ENCODE measurements around the gene HMX3. TPM values are rescaled to one million over a fixed set of nuclear protein-coding genes. Genes with fewer than 3 reads are reported as not detected.

HMX3 gene
- total RNA-seq, 6 experiments from 2014 or later = not detected

GRCh38 chr10:123093489-123093888 is 42.3 kb upstream of the HMX3 start:
- Mint-ChIP-seq H3K9me3 (no peaks in the 10 kb centered on the region; the same call in 1 of the 2 replicates), H3K4me1 (ENCODE audit: low read depth) (no peaks in the 10 kb centered on the region), H3K27ac (no peak overlapping the region), H3K36me3 (ENCODE audit: low read depth) (no peaks in the 10 kb centered on the region), H3K4me3 (no peak overlapping the region), H3K27me3 (ENCODE audit: insufficient read depth) (peaks cover 3% of the 10 kb centered on the region)
- no peak for TF ChIP-seq CTCF (IDR thresholded peaks at IDR 0.05)
- no peak for DNase-seq

GRCh38 chr10:123096452-123096851 is 39.3 kb upstream of the HMX3 start:
- H3K4me3 Mint-ChIP-seq = no peak overlapping the region
- H3K36me3 Mint-ChIP-seq (ENCODE audit: low read depth) = no peaks in the 10 kb centered on the region
- H3K4me1 Mint-ChIP-seq (ENCODE audit: low read depth) = no peaks in the 10 kb centered on the region
- H3K27ac Mint-ChIP-seq = no peak overlapping the region
- DNase-seq = no peak
- H3K27me3 Mint-ChIP-seq (ENCODE audit: insufficient read depth) = peaks cover 5% of the 10 kb centered on the region
- peaks cover 3% of the 10 kb centered on the region; the same call in 1 of the 2 replicates for H3K9me3 Mint-ChIP-seq
- TF ChIP-seq CTCF (IDR thresholded peaks at IDR 0.05) = no peak

GRCh38 chr10:123097039-123097438 is 38.7 kb upstream of the HMX3 start:
- Mint-ChIP-seq H3K9me3 (peaks cover 3% of the 10 kb centered on the region; the same call in 1 of the 2 replicates), H3K4me3 (no peak overlapping the region), H3K27ac (no peak overlapping the region), H3K36me3 (ENCODE audit: low read depth) (no peaks in the 10 kb centered on the region), H3K4me1 (ENCODE audit: low read depth) (no peaks in the 10 kb centered on the region), H3K27me3 (ENCODE audit: insufficient read depth) (peaks cover 5% of the 10 kb centered on the region)
- no peak for TF ChIP-seq CTCF (IDR thresholded peaks at IDR 0.05)
- no peak for DNase-seq

GRCh38 chr10:123100030-123100762 is 35.6 kb upstream of the HMX3 start:
- no peaks in the 10 kb centered on the region for H3K4me1 Mint-ChIP-seq (ENCODE audit: low read depth)
- DNase-seq = no peak
- peaks cover 3% of the 10 kb centered on the region; the same call in 1 of the 2 replicates for H3K9me3 Mint-ChIP-seq
- H3K27ac Mint-ChIP-seq = no peak overlapping the region
- TF ChIP-seq CTCF (IDR thresholded peaks at IDR 0.05) = no peak
- H3K4me3 Mint-ChIP-seq = no peak overlapping the region
- H3K27me3 Mint-ChIP-seq (ENCODE audit: insufficient read depth) = peaks cover 5% of the 10 kb centered on the region; the same call in 1 of the 2 replicates
- no peaks in the 10 kb centered on the region for H3K36me3 Mint-ChIP-seq (ENCODE audit: low read depth)

- peaks cover 8% of the 10 kb centered on the region for H3K27me3 Mint-ChIP-seq (ENCODE audit: insufficient read depth)
- DNase-seq = no peak
- H3K36me3 Mint-ChIP-seq (ENCODE audit: low read depth) = no peaks in the 10 kb centered on the region
- TF ChIP-seq CTCF (IDR thresholded peaks at IDR 0.05) = no peak
- H3K9me3 Mint-ChIP-seq = peaks cover 3% of the 10 kb centered on the region; the same call in 1 of the 2 replicates
- no peak overlapping the region for H3K27ac Mint-ChIP-seq
- no peak overlapping the region for H3K4me3 Mint-ChIP-seq
- H3K4me1 Mint-ChIP-seq (ENCODE audit: low read depth) = no peaks in the 10 kb centered on the region
Observed at GRCh38 chr10:123101872-123102271, 33.9 kb upstream of the HMX3 start.

All from HFFc6 (cell line).